ENCODE data around the gene SSNA1.

DNA sequence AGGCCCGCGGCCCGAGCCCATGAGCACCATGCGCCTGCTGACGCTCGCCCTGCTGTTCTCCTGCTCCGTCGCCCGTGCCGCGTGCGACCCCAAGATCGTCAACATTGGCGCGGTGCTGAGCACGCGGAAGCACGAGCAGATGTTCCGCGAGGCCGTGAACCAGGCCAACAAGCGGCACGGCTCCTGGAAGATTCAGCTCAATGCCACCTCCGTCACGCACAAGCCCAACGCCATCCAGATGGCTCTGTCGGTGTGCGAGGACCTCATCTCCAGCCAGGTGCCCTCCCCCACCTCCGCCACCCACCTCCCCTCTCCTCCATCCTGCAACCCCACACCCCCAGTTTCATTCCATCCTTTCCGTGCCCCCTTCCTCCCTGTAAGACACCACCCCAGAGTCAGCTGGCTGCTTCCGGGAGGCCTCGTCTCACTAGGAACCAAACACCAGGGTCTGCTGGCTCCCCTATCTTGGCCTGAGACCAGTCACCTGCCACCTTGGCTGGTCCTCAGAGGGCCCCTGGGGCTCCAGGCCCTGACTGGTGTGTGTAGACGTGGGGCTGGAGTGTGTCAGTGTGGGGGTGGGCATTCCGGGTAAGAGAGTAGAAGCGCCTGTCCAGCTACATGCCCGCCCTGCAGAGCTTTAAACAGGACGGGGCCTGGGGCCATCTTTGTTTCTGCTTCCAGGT, 48.9 kb upstream of the SSNA1 start:
- no peak for TF ChIP-seq EZH2 (IDR thresholded peaks at IDR 0.05; ENCODE audit: low read length, missing control alignments)
- TF ChIP-seq, protein P1, sequence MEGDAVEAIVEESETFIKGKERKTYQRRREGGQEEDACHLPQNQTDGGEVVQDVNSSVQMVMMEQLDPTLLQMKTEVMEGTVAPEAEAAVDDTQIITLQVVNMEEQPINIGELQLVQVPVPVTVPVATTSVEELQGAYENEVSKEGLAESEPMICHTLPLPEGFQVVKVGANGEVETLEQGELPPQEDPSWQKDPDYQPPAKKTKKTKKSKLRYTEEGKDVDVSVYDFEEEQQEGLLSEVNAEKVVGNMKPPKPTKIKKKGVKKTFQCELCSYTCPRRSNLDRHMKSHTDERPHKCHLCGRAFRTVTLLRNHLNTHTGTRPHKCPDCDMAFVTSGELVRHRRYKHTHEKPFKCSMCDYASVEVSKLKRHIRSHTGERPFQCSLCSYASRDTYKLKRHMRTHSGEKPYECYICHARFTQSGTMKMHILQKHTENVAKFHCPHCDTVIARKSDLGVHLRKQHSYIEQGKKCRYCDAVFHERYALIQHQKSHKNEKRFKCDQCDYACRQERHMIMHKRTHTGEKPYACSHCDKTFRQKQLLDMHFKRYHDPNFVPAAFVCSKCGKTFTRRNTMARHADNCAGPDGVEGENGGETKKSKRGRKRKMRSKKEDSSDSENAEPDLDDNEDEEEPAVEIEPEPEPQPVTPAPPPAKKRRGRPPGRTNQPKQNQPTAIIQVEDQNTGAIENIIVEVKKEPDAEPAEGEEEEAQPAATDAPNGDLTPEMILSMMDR (conservative IDR thresholded peaks at IDR 0.05 in 1 of 2, IDR thresholded peaks at IDR 0.05 in 1 of 2; ENCODE audit: low read depth in 1 of 2, low read length in 2 of 2): no peak

All from fibroblast of lung (primary cell).